HG02852 (cell line): ENCODE measurements around the gene CD99L2.
"Not testable (repeated sequence)": the region's sequence is repeated elsewhere in the genome, so short reads cannot be mapped to it uniquely, and the experiment has no call there.

Source experiments
- ATAC-seq: cut with Tn5 transposase; IDR thresholded peaks from one replicate; pipeline ENCODE4 v1.9.1; 2021; ENCODE audit warnings: mild to moderate bottlenecking, moderate library complexity; ENCODE audit not compliant: unreplicated experiment

CD99L2 gene

DNA sequence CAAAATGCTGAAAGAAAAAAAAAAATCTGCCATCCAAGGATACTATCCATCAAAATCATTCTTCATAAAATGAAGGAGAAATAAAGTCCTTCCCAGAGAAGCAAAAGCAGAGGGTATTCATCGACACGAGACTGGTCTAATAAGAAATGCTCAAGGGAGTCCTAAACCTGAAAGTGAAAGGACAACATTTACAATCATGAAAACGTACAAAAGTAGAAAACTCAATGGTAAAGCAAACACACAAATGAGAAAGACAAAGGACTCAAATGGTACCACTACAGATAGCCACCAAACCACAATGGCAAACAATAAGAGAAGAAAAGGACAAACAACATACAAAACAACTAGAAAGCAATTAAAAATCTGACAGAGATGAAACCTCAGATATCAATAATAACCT lies 41.0 kb downstream of the CD99L2 start:
- no peak for ATAC-seq

DNA sequence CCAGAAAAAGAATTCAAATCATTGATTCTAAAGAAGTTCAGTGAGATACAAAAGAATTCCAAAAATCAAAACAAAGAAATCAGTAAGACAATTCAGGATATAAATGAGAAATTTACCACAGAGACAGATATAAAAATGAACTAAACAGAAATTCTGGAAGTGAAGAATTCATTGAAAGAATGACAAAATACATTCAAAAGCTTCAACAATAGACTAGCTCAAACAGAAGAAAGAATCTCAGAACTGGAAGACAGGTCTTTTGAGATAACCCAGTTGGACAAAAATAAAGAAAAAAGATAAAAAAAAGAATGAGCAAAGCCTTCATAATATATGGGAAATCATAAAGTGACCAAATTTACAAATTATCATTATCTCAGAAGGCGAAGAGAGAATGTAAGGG lies 41.7 kb downstream of the CD99L2 start:
- no peak for ATAC-seq

DNA sequence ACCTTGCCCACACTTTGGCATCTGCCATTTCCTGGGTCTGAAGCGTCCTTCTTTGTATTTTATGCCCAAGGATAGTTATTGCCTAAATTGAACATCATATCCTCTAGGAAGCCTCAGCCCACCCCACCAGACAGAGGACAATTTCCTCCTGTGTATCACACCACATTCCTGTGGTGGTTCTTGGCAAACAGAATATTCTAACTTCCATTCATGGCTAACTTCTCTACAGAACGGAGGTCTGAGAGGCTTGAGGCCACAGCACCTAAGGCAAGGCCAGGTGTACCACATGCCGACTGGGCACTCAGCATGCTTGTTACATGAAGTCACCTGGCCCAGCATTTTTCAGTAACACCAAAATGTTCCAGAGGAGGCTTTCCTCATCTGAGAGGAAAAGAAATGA lies 42.4 kb downstream of the CD99L2 start:
- no peak for ATAC-seq

DNA sequence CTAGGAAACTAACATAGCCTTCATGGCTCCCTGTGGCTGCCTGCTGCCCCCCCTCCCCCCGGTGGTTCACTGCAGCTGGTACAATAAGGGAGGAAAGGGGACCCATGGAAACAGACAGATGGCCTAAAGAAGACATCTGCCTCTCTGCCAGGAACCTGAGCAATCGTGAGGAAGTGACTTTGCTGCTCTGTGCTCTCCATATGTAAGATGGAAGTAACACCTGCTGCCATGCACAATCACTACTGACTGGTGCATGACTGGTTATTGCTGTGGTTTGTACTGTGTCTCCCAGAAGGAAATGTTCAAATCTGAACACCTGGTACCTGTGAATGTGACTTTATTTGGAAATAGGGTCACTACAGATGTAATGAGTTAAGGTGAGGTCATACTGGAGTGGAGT lies 43.6 kb downstream of the CD99L2 start:
- no peak for ATAC-seq

DNA sequence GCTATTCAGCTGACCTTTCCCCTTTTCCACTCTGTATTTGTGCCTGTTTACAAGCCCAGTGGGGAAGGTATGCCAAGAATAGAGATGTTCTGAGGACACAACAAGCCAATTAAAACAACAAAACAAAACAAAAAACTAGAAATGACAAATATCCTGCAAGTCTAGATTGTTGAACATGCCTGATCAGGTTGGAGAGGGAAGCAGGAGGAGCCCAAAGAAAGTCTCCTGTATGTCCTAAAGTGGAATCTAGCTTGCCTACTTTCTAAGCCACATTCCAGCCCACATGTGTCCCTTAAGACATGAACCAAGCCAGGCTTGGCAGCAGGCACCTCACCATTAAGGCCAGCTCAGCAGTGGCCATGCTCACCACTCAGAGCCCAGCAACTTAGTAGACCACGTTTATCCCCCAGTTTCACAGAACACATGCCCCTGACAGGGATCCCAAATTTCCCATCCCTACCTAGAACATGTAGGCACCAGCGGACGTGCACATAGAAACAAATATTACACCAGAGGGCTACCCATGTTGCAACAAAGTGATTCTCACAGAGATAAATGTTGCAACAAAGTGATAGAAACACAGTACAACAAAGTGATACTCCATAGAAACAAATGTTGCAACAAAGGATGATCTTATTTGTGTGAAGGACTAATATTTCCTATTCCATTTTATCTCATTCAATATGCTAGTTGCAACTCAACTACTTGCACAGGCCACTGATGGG lies 48.3 kb downstream of the CD99L2 start:
- ATAC-seq, result no peak

DNA sequence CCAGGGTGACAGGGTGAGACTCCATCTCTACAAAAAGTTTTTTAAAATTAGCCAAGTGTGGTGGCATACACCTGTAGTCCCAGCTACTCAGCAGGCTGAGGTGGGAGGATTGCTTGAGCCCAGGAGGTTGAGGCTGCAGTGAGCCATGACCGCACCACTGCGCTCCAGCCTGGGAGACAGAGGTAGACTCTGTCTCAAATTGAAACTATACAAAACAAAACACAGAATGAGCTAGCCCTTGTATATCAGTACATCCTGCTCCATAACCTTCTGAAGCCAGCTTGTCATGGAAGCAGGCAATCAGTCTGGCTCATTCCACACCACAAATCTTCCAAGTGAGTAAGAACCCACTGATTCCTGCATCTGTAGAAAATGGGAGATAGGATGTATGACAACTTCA lies 49.0 kb downstream of the CD99L2 start:
- ATAC-seq, result peak; percentile 82

DNA sequence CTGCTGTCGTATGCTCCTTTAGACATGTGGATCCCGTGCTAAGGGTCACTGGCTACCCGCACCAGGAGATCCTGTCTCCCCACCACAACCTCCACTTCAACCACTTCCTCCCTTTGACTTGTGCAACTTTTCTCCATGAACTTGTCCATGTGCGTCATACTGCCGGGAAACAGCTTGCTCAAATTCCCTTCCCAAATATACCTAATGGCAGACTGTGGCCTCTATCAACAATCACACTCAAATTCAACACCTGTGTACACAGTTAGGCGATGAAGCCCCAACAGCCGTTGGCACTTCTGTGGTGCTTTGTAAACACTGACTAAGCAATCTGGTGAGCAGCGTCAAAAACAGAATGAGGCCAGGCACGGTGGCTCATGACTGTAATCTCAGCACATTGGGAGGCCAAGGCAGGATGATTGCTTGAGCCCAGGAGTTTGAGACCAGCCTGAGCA lies 49.5 kb downstream of the CD99L2 start:
- no peak for ATAC-seq

DNA sequence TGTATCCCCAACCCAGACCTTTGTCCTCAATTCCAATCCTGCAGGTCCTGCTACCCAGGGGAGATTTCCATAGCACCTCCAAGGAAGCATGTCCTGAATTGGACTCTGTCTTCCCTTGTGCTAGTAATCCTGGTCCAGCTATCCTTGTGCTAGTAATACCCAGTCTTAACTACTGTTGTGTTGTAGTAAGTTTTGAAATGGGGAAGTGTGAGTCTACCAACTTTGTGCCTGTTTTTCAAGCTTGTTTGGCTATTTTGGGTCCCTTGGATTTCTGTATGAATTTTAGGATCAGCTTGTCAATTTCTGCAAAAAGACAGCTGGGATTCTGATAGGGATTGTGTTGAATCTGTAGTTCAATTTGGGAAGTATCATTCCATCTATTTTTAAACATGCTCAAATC lies 51.4 kb downstream of the CD99L2 start:
- no peak for ATAC-seq

DNA sequence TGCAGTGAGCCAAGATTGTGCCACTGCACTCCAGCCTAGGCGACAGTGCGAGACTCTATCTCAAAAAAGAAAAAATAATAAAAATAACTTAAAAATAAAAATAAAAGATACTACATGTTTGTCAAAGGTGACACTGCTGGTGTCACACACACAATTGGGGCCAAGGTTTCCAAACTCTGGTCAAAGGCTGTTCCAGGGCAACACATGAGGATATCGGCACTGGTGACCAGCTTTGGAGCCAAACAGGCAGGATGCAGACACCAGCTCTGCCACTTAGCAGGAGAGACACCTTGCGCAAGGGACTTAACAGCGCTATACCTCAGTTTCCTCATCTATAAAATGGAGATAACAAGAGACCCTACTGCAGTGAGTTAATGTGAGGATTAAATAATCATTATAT lies 52.3 kb downstream of the CD99L2 start:
- no peak for ATAC-seq

DNA sequence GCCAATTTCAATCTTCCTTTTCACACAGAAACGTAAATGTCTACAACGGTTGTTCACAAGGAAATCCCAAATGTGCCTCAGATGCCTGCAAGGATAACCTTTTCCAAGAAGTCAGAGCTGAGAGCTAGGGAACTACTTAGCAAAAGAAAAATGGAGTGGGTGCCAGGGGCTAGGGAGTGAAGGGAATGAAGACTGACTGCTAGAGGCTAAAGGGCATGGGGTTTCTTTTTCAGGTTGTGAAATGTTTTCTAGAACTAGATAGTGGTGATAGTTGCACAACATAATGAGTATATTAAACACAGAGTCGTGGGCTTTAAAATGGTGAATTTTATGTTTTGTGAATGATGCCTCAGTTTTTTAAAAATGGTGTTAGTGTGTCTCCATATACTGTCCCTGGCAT lies 53.4 kb downstream of the CD99L2 start:
- ATAC-seq, result no peak

DNA sequence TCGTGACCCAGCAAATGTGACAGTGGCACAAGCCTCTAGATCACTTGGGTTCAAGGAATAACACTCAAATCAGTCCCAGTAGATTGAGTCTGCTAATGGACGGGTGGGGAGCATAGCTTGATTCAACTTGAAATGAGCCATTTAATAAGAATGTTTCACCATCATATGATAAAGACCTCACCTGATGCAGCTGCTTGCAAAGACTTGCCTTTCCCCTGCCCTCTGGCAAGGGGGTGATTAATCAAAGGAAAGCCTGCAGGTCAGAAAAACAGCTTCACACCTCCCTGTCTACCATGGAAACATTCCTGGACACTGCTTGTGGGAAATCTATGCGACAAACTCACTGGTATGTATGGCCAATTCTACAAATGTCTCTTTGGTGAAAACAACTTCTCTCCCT lies 54.5 kb downstream of the CD99L2 start:
- no peak for ATAC-seq

DNA sequence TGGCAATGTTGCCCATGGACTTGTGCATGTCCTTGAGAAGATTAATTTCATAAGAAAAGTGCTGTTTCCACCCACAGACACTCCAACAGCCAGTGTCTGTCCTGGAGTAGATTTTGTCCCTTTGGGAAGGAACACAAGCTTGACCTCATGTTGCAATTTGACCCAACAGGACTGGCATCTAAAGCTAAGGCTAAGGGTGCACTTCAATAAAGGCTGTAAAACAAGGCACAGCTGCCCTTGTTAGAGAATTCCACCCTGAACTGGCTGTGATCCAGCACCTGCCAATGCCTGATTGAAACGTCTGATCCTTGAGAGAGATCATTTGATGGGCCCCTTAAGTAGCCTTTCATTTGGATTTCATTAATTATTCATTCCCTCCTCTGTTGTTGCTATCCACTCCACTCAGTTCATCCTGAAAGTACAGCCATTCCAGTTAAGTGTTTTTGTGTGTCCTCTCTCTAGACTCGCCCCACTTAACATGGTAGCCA lies 56.2 kb downstream of the CD99L2 start:
- ATAC-seq, result no peak

DNA sequence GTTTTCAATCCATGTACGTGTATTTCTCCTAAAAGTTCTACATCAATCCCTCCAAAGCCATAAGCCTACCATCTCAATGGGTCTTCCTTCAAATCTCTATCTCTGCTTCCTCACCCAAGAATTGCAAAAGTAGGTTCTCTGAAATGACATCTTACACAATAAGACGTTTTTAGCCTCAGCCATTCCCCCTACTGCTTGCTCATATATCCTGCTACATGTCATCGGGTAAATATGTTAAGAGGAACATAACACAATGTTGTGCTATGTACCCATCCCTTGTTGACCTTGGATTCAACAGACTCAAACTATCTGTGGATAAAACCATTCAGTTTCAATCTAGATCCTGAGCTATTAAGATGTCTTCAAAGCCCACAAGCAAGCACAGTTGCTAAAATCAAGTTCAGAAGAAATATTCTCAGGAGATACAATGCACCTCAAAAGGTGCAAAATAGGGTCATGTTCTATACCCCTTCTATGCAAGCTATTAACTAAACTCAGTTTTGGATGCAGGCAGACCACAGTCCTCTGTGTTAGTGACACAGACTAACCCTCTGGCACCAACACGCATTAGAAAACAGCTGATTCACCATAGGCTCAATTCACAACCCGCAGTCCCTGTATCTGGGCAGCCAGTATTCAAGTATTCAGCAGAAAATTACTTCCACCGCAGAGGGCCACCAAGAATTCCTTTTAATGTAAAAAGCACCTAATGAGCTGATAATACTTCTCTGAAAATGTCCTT lies 56.8 kb downstream of the CD99L2 start:
- no peak for ATAC-seq

DNA sequence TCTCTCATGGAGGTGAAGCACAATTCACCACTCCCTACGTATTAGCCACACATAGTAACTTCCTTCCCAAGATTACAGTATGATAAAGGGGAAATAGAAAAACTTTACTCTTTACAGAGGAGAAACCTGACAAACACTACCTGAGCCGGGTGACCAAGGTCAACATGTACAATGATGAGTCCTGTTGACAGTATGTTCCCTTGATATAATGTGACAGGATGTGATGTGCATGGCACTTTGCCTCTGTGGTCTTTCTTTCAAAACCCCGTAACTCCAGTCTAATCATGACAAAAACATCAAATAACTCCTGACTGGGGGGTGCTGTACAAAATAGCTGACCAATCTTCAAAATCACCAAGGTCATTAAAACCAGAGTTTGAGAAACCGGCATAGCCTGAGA lies 60.6 kb downstream of the CD99L2 start:
- no peak for ATAC-seq

DNA sequence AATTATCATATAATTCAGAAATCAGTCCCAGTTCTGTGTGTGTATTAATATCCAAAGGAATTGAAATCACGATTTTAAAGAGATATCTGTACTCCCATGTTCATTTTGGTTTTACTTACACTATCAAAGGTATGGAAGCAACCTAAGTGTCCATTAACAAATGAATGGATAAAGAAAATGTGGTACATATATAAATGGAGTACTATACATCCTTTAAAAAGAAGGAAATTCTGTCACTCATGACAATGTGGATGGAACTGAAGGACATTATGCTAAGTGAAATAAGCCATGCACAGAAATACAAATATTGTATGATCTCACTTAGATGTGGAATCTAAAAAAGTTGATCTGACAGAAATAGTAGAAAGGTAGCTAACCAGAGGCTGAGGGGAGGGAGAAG lies 63.8 kb downstream of the CD99L2 start:
- no peak for ATAC-seq

DNA sequence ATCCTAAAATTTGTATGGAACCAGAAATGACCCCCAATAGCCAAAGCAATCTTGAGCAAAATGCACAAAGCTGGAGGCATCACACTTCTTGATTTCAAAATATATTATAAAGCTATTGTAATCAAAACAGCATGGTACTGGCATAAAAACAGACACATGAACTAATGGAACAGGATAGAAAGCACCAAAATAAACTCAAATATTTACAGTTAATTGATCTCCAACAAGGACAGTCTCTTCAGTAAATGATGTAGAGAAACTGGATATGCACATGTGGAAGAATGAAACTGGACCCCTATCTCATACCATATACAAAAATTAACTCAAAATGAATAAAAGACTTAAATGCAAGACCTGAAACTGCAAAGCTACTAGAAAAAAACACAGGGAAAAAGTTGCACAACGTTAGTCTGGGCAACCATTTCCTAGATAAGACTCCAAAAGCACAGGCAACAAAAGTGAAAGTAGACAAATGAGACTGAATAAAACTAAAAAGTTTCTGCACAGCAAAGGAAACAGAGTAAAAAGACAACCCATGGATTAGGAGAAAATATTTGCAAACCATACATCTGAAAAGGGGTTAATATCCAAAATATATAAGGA lies 64.9 kb downstream of the CD99L2 start:
- no peak for ATAC-seq

DNA sequence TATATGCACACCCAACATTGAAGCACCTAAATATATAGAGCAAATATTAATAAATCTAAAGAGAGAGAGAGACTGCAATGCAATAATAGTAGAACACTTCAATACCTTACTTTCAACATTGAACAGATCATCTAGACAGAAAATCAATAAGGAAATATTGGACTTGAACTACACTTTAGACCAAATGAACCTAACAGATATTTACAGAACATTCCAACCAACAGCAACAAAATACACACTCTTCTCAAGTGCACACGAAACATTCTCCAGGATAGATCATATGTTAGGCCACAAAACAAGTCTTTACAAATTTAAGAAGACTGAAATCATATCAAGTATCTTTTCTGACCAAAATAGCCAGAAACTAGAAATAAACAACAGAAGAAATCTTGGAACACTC lies 66.6 kb downstream of the CD99L2 start:
- ATAC-seq, result no peak

DNA sequence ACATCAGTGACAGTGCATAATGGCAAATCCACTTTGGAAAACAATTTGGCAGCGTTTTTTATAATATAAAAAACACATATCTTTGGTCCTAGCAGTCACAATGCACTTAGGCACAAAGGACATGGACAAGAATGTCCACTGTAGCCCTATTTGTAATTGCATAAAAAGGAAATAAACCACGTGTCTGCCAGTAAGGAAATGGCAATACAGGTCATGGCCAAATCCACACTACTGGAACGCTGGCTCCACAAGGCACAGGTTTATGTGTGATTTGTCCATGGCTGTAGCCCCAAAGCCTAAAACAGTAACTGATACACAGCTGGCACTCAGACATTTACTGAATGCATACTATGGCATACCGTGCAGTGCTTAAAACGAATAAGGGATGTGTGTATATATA lies 69.7 kb downstream of the CD99L2 start:
- no peak for ATAC-seq

DNA sequence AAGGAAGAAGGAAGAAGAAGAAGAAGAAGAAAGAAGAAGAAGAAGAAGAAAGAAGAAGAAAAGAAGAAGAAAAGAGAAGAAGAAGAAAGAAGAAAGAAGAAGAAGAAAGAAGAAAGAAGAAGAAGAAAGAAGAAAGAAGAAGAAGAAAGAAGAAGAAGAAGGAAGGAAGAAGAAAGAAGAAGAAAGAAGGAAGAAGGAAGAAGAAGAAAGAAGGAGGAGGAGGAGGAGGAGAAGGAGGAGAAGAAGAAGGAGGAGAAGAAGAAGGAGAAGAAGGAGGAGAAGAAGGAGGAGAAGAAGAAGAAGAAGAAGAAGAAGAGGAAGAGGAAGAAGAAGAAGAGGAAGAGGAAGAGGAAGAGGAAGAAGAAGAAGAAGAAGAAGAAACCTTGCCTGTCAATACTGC lies 74.1 kb downstream of the CD99L2 start:
- not testable (repeated sequence) for ATAC-seq

DNA sequence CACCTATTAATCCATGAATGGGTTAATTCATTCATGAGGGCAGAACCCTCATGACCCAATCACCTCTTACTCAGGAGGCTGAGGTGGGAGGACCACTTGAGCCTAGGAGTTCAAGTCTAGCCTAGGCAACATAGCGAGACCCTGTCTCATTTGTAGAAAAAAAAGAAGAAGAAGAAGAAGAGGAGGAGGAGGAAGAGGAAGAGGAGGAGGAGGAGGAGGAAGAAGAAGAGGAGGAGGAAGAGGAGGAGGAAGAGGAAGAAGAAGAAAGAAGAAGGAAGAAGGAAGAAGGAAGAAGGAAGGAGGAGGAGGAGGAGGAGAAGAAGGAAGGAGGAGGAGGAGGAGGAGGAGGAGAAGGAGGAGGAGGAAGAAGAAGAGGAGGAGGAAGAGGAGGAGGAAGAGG lies 74.6 kb downstream of the CD99L2 start:
- not testable (repeated sequence) for ATAC-seq

DNA sequence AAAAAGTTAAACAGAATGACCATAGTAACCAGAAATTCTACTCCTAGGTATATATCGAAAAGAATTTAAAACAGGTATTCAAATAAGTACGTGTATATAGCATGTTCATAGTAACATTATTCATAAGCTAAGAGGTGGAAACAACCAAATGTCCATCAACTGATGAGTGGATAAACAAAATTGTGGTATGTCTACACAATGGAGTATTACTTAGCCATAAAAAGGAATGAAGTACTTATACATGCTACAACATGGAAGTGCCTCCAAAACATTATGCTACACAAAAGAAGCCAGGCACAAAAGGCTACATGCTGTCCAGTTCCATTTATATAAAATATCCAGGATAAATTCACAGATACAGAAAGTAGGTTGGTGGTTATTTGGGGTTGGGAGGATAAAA lies 76.5 kb downstream of the CD99L2 start:
- ATAC-seq, result no peak

DNA sequence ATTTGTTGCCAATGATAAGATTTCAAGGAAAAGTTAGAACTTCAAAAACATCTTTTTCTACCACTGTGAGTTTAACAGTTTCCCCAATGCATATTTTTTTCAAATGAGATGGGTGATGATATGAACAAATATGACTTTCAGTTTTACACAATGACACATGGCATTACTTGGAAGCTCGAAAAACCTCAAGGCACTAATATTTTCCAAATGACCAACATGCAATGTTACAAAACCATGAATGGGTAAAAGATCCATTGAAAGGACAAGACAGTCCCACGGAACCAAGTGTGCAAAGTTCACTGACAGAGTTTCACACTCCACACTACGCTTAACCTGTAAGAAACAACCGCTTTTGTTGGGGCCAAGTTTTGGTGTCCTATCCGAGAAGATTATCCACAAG lies 84.5 kb downstream of the CD99L2 start:
- no peak for ATAC-seq
